Subcutaneous abdominal adipose tissue (tissue), 5 donors: ENCODE results near the gene ALOX15B.

Experiments
- H3K27ac ChIP-seq: one replicate; pipeline ENCODE4 v1.7.0; 2013; ENCODE audit warnings: low read depth, mild to moderate bottlenecking, inconsistent platforms, low read length, moderate library complexity
- H3K27me3 ChIP-seq, 5 donors: one replicate each; pipeline ENCODE4 v1.7.0; 2013; ENCODE audit warnings: low read length in 5 of 5, inconsistent platforms in 1 of 5; ENCODE audit not compliant: control insufficient read depth in 5 of 5, insufficient read depth in 4 of 5
- H3K36me3 ChIP-seq, 5 donors: one replicate each; pipeline ENCODE4 v1.7.0; 2013; ENCODE audit warnings: low read length in 5 of 5; ENCODE audit not compliant: control insufficient read depth in 5 of 5, insufficient read depth in 5 of 5
- H3K4me1 ChIP-seq, 5 donors: one replicate each; pipeline ENCODE4 v1.7.0; 2013; ENCODE audit warnings: low read length in 5 of 5, mild to moderate bottlenecking in 3 of 5, moderate library complexity in 1 of 5; ENCODE audit not compliant: control insufficient read depth in 5 of 5, insufficient read depth in 5 of 5
- H3K4me3 ChIP-seq, 5 donors: one replicate each; pipeline ENCODE4 v1.7.0; 2013; ENCODE audit warnings: low read length in 5 of 5, low read depth in 1 of 5
- H3K9ac ChIP-seq, 5 donors: one replicate each; pipeline ENCODE4 v1.7.0; 2013; ENCODE audit warnings: low read length in 5 of 5, mild to moderate bottlenecking in 4 of 5, moderate library complexity in 3 of 5
- H3K9me3 ChIP-seq, 5 donors: one replicate each; pipeline ENCODE4 v1.7.0; 2013; ENCODE audit warnings: low read length in 5 of 5; ENCODE audit not compliant: control insufficient read depth in 5 of 5
- donor health status: healthy.
- donor health status: healthy.
- donor health status: healthy.
- donor health status: healthy.
- donor health status: healthy.

The ALOX15B gene

DNA sequence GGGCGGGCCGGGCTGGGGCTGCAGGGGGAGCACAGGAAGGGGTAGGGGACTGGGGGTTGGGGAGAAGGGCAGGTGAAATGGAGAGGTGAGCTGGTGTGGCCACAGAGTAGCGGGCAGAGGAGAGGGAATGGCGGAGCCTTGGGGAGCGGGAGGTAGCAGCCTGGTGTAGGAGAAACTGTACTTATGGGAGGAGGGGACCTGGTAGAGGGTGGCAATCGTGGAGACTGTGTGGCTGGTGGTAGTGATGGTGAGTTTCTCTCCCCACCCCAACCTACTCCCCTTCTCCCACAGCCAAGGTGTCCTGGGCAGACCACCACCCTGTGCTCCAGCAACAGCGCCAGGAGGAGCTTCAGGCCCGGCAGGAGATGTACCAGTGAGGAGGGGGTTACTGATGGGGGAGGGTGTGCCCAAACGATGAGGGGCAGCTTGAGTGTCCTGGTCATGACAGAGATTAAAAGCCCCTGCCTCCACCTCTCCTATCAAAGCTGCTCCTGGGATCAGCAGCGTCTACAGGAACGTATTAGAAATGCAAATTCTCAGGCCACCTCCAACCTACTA, 831 bp downstream of the ALOX15B start:
- H3K4me1 ChIP-seq, result peaks cover 0 to 7% (median 5%) of the 10 kb centered on the region in 5 donors
- H3K9me3 ChIP-seq, result no peaks in the 10 kb centered on the region
- no peak overlapping the region for H3K27ac ChIP-seq
- no peaks in the 10 kb centered on the region for H3K36me3 ChIP-seq
- H3K9ac ChIP-seq, result no peak overlapping the region
- H3K4me3 ChIP-seq, result no peak overlapping the region
- peaks cover 9 to 18% (median 15%) of the 10 kb centered on the region in 5 donors for H3K27me3 ChIP-seq

GRCh38 chr17:8041249-8041928, 2.5 kb downstream of the ALOX15B start:
- H3K9ac ChIP-seq, result no peak overlapping the region
- peaks cover 18 to 25% (median 22%) of the 10 kb centered on the region in 5 donors for H3K27me3 ChIP-seq
- no peaks in the 10 kb centered on the region for H3K9me3 ChIP-seq
- H3K4me3 ChIP-seq, result no peak overlapping the region
- H3K4me1 ChIP-seq, result peaks cover 0 to 7% (median 5%) of the 10 kb centered on the region in 5 donors
- no peaks in the 10 kb centered on the region for H3K36me3 ChIP-seq
- no peak overlapping the region for H3K27ac ChIP-seq

- Histone ChIP-seq H3K9me3 (no peaks in the 10 kb centered on the region), H3K4me3 (no peak overlapping the region), H3K36me3 (no peaks in the 10 kb centered on the region), H3K4me1 (peaks cover 0 to 7% (median 5%) of the 10 kb centered on the region in 5 donors), H3K9ac (no peak overlapping the region), H3K27ac (no peak overlapping the region), H3K27me3 (peaks cover 20 to 31% (median 23%) of the 10 kb centered on the region in 5 donors)
These were observed 3.1 kb downstream of the ALOX15B start for GRCh38 chr17:8041979-8042378.

- H3K4me3 ChIP-seq, result no peak overlapping the region
- H3K4me1 ChIP-seq, result peaks cover 0 to 5% (median 0%) of the 10 kb centered on the region in 5 donors
- H3K9me3 ChIP-seq, result no peaks in the 10 kb centered on the region
- no peaks in the 10 kb centered on the region for H3K36me3 ChIP-seq
- H3K9ac ChIP-seq, result no peak overlapping the region
- H3K27ac ChIP-seq, result no peak overlapping the region
- peaks cover 7 to 25% (median 11%) of the 10 kb centered on the region in 5 donors for H3K27me3 ChIP-seq
These were observed 6.3 kb downstream of the ALOX15B start for GRCh38 chr17:8044819-8045810.

- no peak overlapping the region for H3K4me3 ChIP-seq
- H3K36me3 ChIP-seq, result no peaks in the 10 kb centered on the region
- peaks cover 6 to 25% (median 11%) of the 10 kb centered on the region in 5 donors for H3K27me3 ChIP-seq
- H3K9ac ChIP-seq, result no peak overlapping the region
- H3K4me1 ChIP-seq, result no peaks in the 10 kb centered on the region
- no peaks in the 10 kb centered on the region for H3K9me3 ChIP-seq
- H3K27ac ChIP-seq, result no peak overlapping the region
These were observed 7.6 kb downstream of the ALOX15B start for GRCh38 chr17:8046306-8046928.

- Histone ChIP-seq H3K27ac (no peak overlapping the region), H3K4me3 (no peak overlapping the region), H3K36me3 (no peaks in the 10 kb centered on the region), H3K9me3 (no peaks in the 10 kb centered on the region), H3K4me1 (no peaks in the 10 kb centered on the region), H3K27me3 (peaks cover 6 to 25% (median 11%) of the 10 kb centered on the region in 5 donors), H3K9ac (no peak overlapping the region)
These were observed 8.3 kb downstream of the ALOX15B start for GRCh38 chr17:8046929-8047768.

DNA sequence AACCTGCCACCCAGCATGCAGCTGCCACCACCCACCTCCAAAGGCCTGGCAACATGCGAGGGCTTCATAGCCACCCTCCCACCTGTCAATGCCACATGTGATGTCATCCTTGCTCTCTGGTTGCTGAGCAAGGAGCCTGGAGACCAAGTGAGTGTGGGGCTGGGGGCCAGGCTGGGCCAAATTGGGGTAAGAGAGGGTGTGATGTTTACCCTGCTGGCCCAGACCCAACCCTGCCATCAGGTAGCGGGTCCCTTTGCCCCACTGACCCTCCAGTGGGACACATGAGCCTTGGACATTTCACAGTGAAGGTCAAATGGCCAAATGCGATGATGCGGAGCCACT, 8.9 kb downstream of the ALOX15B start:
- Histone ChIP-seq H3K9ac (no peak overlapping the region), H3K27ac (no peak overlapping the region), H3K4me1 (no peaks in the 10 kb centered on the region), H3K9me3 (no peaks in the 10 kb centered on the region), H3K27me3 (peaks cover 6 to 25% (median 11%) of the 10 kb centered on the region in 5 donors), H3K36me3 (no peaks in the 10 kb centered on the region), H3K4me3 (no peak overlapping the region)

DNA sequence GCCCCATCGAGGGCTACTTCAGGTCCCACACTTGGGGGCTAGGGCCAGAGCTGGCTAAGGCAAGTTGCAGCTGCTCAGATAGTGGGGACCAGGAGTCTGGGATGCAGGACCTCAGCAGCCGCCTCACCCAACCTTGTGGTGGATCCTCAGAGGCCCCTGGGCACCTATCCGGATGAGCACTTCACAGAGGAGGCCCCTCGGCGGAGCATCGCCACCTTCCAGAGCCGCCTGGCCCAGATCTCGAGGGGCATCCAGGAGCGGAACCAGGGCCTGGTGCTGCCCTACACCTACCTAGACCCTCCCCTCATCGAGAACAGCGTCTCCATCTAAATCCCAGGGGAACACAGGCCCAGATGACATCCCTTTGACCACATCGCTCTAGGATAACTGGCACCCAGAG, 9.4 kb downstream of the ALOX15B start:
- no peaks in the 10 kb centered on the region for H3K36me3 ChIP-seq
- H3K9me3 ChIP-seq, result no peaks in the 10 kb centered on the region
- no peaks in the 10 kb centered on the region for H3K4me1 ChIP-seq
- peaks cover 6 to 25% (median 11%) of the 10 kb centered on the region in 5 donors for H3K27me3 ChIP-seq
- no peak overlapping the region for H3K27ac ChIP-seq
- H3K9ac ChIP-seq, result no peak overlapping the region
- no peak overlapping the region for H3K4me3 ChIP-seq

GRCh38 chr17:8048736-8049135, 9.9 kb downstream of the ALOX15B start:
- Histone ChIP-seq H3K27me3 (peaks cover 6 to 25% (median 11%) of the 10 kb centered on the region in 5 donors), H3K27ac (no peak overlapping the region), H3K4me1 (no peaks in the 10 kb centered on the region), H3K4me3 (no peak overlapping the region), H3K9me3 (no peaks in the 10 kb centered on the region), H3K36me3 (no peaks in the 10 kb centered on the region), H3K9ac (no peak overlapping the region)
